H9 (cell line): ENCODE data around the gene SYP. TPM values are rescaled to one million over a fixed set of nuclear protein-coding genes. Genes with fewer than 3 reads are reported as not detected.

Experiments
- DNase-seq: peaks from one replicate; pipeline ENCODE4 v3.0.0-alpha.2; 2017
- H2AFZ ChIP-seq: one replicate; pipeline ENCODE4 v1.6.1; 2013; ENCODE audit warnings: mild to moderate bottlenecking, low read length, control low read depth, moderate library complexity
- H2AK5ac ChIP-seq: 2 replicates; pipeline ENCODE4 v1.6.1; 2013; ENCODE audit warnings: low read length, control low read depth, mixed read lengths; ENCODE audit not compliant: insufficient read length
- H2BK120ac ChIP-seq: one replicate; pipeline ENCODE4 v1.6.1; 2013; ENCODE audit warnings: low read depth, mild to moderate bottlenecking, low read length, control low read depth, inconsistent platforms; ENCODE audit not compliant: poor library complexity, severe bottlenecking
- H2BK12ac ChIP-seq: 2 replicates; pipeline ENCODE4 v1.6.1; 2013; ENCODE audit warnings: low read length, control low read depth, mixed read lengths, low read depth; ENCODE audit not compliant: insufficient read length
- H2BK15ac ChIP-seq: 2 replicates; pipeline ENCODE4 v1.6.1; 2013; ENCODE audit warnings: low read depth, low read length, control low read depth
- H2BK20ac ChIP-seq: one replicate; pipeline ENCODE4 v1.6.1; 2013; ENCODE audit warnings: low read depth, mild to moderate bottlenecking, low read length, control low read depth, inconsistent platforms; ENCODE audit not compliant: poor library complexity, severe bottlenecking
- H2BK5ac ChIP-seq: 2 replicates; pipeline ENCODE4 v1.6.1; 2013; ENCODE audit warnings: low read length, control low read depth, mixed read lengths; ENCODE audit not compliant: insufficient read length
- H3K14ac ChIP-seq: 2 replicates; pipeline ENCODE4 v1.6.1; 2013; ENCODE audit warnings: low read length, control low read depth; ENCODE audit not compliant: insufficient read depth
- H3K18ac ChIP-seq: 2 replicates; pipeline ENCODE4 v1.6.1; 2013; ENCODE audit warnings: low read depth, mild to moderate bottlenecking, mixed read lengths, low read length, control low read depth; ENCODE audit not compliant: insufficient read length
- H3K23ac ChIP-seq: 2 replicates; pipeline ENCODE4 v1.6.1; 2013; ENCODE audit warnings: low read length, control low read depth, mixed read lengths, low read depth; ENCODE audit not compliant: insufficient read length
- H3K23me2 ChIP-seq: 2 replicates; pipeline ENCODE4 v1.6.1; 2013; ENCODE audit warnings: low read depth, mild to moderate bottlenecking, mixed read lengths, low read length, control low read depth; ENCODE audit not compliant: insufficient read length, poor library complexity, severe bottlenecking
- H3K27ac ChIP-seq: 2 replicates; pipeline ENCODE4 v1.5.1; 2013; ENCODE audit warnings: low read length, control low read depth, mixed read lengths, low read depth; ENCODE audit not compliant: insufficient read length
- H3K27me3 ChIP-seq: 2 replicates; pipeline ENCODE4 v1.6.1; 2013; ENCODE audit warnings: low read length, control low read depth, inconsistent platforms; ENCODE audit not compliant: insufficient read depth
- H3K4ac ChIP-seq: 2 replicates; pipeline ENCODE4 v1.6.1; 2013; ENCODE audit warnings: low read depth, mild to moderate bottlenecking, control low read depth, inconsistent platforms, low read length, moderate library complexity
- H3K4me1 ChIP-seq: 2 replicates; pipeline ENCODE4 v1.6.1; 2013; ENCODE audit warnings: low read length, control low read depth, inconsistent platforms; ENCODE audit not compliant: insufficient read depth
- H3K4me2 ChIP-seq: 2 replicates; pipeline ENCODE4 v1.6.1; 2013; ENCODE audit warnings: low read length, control low read depth, mixed read lengths; ENCODE audit not compliant: insufficient read length, insufficient read depth
- H3K56ac ChIP-seq: 2 replicates; pipeline ENCODE4 v1.6.1; 2013; ENCODE audit warnings: low read depth, mild to moderate bottlenecking, mixed read lengths, low read length, control low read depth; ENCODE audit not compliant: insufficient read length
- H3K79me1 ChIP-seq: 2 replicates; pipeline ENCODE4 v1.6.1; 2013; ENCODE audit warnings: low read depth, mild to moderate bottlenecking, moderate library complexity, low read length, control low read depth, inconsistent platforms; ENCODE audit not compliant: insufficient read depth, poor library complexity, severe bottlenecking
- H3K79me2 ChIP-seq: 2 replicates; pipeline ENCODE4 v1.6.1; 2013; ENCODE audit warnings: low read length, control low read depth, inconsistent platforms; ENCODE audit not compliant: insufficient read depth
- H3K9ac ChIP-seq: 2 replicates; pipeline ENCODE4 v1.6.1; 2013; ENCODE audit warnings: low read length, control low read depth, mixed read lengths; ENCODE audit not compliant: insufficient read length; ENCODE audit errors: extremely low read depth
- H3K9me3 ChIP-seq: one replicate; pipeline ENCODE4 v1.6.1; 2013; ENCODE audit warnings: low read depth, low read length, inconsistent platforms; ENCODE audit not compliant: control insufficient read depth
- H3T11ph ChIP-seq: one replicate; pipeline ENCODE4 v1.6.1; 2013; ENCODE audit warnings: mild to moderate bottlenecking, low read length, control low read depth, inconsistent platforms
- H4K20me1 ChIP-seq: one replicate; pipeline ENCODE4 v1.6.1; 2013; ENCODE audit not compliant: control insufficient read depth, insufficient read length, insufficient read depth
- H4K5ac ChIP-seq: 2 replicates; pipeline ENCODE4 v1.6.1; 2013; ENCODE audit warnings: low read depth, mild to moderate bottlenecking, mixed read lengths, low read length, control low read depth; ENCODE audit not compliant: insufficient read length
- H4K8ac ChIP-seq: replicated peaks from 2 replicates; pipeline ENCODE4 v1.6.1; 2013; ENCODE audit warnings: low read length, control low read depth, mixed read lengths, low read depth; ENCODE audit not compliant: insufficient read length
- H4K91ac ChIP-seq: 2 replicates; pipeline ENCODE4 v1.6.1; 2013; ENCODE audit warnings: low read depth, mild to moderate bottlenecking, moderate library complexity, mixed read lengths, low read length, control low read depth; ENCODE audit not compliant: insufficient read length
- H3K27ac Mint-ChIP-seq, 3 experiments: 2 replicates in 2 of 3; 3 replicates in 1 of 3; pipeline ENCODE4 v1.8.0; 2020 to 2021; ENCODE audit warnings: mixed read lengths in 3 of 3, mild to moderate bottlenecking in 1 of 3, moderate library complexity in 1 of 3
- H3K27me3 Mint-ChIP-seq: 2 replicates; pipeline ENCODE4 v1.8.0; 2021; ENCODE audit warnings: low read depth, mild to moderate bottlenecking, moderate library complexity, mixed read lengths
- H3K36me3 Mint-ChIP-seq, 3 experiments: 2 replicates in 2 of 3; 3 replicates in 1 of 3; pipeline ENCODE4 v1.8.0; 2020 to 2021; ENCODE audit warnings: low read depth in 3 of 3, mixed read lengths in 3 of 3; ENCODE audit not compliant: insufficient read depth in 1 of 3
- H3K4me1 Mint-ChIP-seq, 2 experiments: 2 replicates each; pipeline ENCODE4 v1.8.0; 2020; ENCODE audit warnings: mixed read lengths in 2 of 2
- H3K4me3 Mint-ChIP-seq, 2 experiments: 2 replicates in 1 of 2; 3 replicates in 1 of 2; pipeline ENCODE4 v1.8.0; 2020 to 2021; ENCODE audit warnings: mild to moderate bottlenecking in 2 of 2, mixed read lengths in 2 of 2, moderate library complexity in 1 of 2
- H3K9me3 Mint-ChIP-seq, 2 experiments: 2 replicates in 1 of 2; 3 replicates in 1 of 2; pipeline ENCODE4 v1.8.0; 2020; ENCODE audit warnings: mild to moderate bottlenecking in 2 of 2, mixed read lengths in 2 of 2, moderate library complexity in 1 of 2
- WGBS: extraction: QIAGEN DNeasy Blood & Tissue Kit; methylation state at CpG from one replicate; pipeline ENCODE4 v1.1.7; 2013; ENCODE audit warnings: missing lambda C conversion rate, low lambda C conversion rate, mixed read lengths; ENCODE audit not compliant: insufficient read length; ENCODE audit errors: extremely low coverage; 5-methylcytosine and 5-hydroxymethylcytosine counted together
- total RNA-seq: library from RNA; stranded (reverse); gene quantifications from 2 replicates; pipeline ENCODE4 v1.2.1, GENCODE V29; 2021
- TF ChIP-seq, protein P1 (sequence below): fragments of 200-600 bp; sonication (generic); conservative IDR thresholded peaks from 3 replicates; pipeline ENCODE4 v1.8.0; 2021; ENCODE audit warnings: antibody characterized with exemption, mild to moderate bottlenecking

The SYP gene
- total RNA-seq, 1 experiment from 2014 or later, result 1.8 TPM

- Mint-ChIP-seq H3K27ac (peak overlapping the region in 2 of 3 experiments; percentile 40 to 83; a peak in 2 of 7 replicates), H3K9me3 (peaks cover 67 to 71% of the 10 kb centered on the region in 2 experiments), H3K4me1 (peaks cover 10 to 26% of the 10 kb centered on the region in 2 experiments), H3K4me3 (peak overlapping the region; percentile 46 to 84), H3K36me3 (peaks cover 16 to 36% (median 28%) of the 10 kb centered on the region in 3 experiments), H3K27me3 (peaks cover 2% of the 10 kb centered on the region)
- peaks cover 23% of the 10 kb centered on the region for H3K9me3 ChIP-seq
- no CpG with 5 or more reads among the region's 18 CpGs for WGBS
- no peak overlapping the region for H3K56ac ChIP-seq
- no peak overlapping the region for H2BK5ac ChIP-seq
- H3K23ac ChIP-seq, result no peak overlapping the region
- no peak for DNase-seq
- H3T11ph ChIP-seq, result no peak overlapping the region
- H2BK15ac ChIP-seq, result no peak overlapping the region
- H2AK5ac ChIP-seq, result no peak overlapping the region
- no peak overlapping the region for H3K4ac ChIP-seq
- H3K79me1 ChIP-seq, result no peaks in the 10 kb centered on the region
- TF ChIP-seq, protein P1, sequence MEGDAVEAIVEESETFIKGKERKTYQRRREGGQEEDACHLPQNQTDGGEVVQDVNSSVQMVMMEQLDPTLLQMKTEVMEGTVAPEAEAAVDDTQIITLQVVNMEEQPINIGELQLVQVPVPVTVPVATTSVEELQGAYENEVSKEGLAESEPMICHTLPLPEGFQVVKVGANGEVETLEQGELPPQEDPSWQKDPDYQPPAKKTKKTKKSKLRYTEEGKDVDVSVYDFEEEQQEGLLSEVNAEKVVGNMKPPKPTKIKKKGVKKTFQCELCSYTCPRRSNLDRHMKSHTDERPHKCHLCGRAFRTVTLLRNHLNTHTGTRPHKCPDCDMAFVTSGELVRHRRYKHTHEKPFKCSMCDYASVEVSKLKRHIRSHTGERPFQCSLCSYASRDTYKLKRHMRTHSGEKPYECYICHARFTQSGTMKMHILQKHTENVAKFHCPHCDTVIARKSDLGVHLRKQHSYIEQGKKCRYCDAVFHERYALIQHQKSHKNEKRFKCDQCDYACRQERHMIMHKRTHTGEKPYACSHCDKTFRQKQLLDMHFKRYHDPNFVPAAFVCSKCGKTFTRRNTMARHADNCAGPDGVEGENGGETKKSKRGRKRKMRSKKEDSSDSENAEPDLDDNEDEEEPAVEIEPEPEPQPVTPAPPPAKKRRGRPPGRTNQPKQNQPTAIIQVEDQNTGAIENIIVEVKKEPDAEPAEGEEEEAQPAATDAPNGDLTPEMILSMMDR, result no peak
- no peak overlapping the region for H3K18ac ChIP-seq
- no peaks in the 10 kb centered on the region for H4K20me1 ChIP-seq
- H4K91ac ChIP-seq, result no peak overlapping the region
- no peak overlapping the region for H4K8ac ChIP-seq
- no peak overlapping the region for H3K4me2 ChIP-seq
- H3K27ac ChIP-seq, result no peak overlapping the region
- no peaks in the 10 kb centered on the region for H3K4me1 ChIP-seq
- H3K27me3 ChIP-seq, result no peaks in the 10 kb centered on the region
- H2BK120ac ChIP-seq, result no peak overlapping the region
- H3K23me2 ChIP-seq, result peaks cover 15% of the 10 kb centered on the region
- no peak overlapping the region for H3K14ac ChIP-seq
- H2BK20ac ChIP-seq, result no peak overlapping the region
- no peak overlapping the region for H3K9ac ChIP-seq
- no peak overlapping the region for H2AFZ ChIP-seq
- H4K5ac ChIP-seq, result no peak overlapping the region
- H2BK12ac ChIP-seq, result no peak overlapping the region
- no peaks in the 10 kb centered on the region for H3K79me2 ChIP-seq
These were observed 16.2 kb downstream of the SYP start for GRCh38 chrX:49183701-49184281.
